Caco-2 (cell line): ENCODE measurements around the gene JDP2. TPM values are rescaled to one million over a fixed set of nuclear protein-coding genes. Genes with fewer than 3 reads are reported as not detected.
A peak's percentile ranks its signal among the peaks of the same experiment; 100 is the strongest.

Experiments
- BruUV-seq: library from RNA; stranded (reverse); fragments of 400-500 nt; replicated peaks from 2 replicates; lab custom pipeline; 2021; lab: Mats Ljungman, UMichigan
- CTCF ChIA-PET: fragments of 300-600 bp; sonication (Branson Sonifier 250); formaldehyde crosslinking; loops from one replicate; lab custom pipeline; 2022; ENCODE audit warnings: antibody characterized with exemption; lab: Charles Lee
- POLR2A ChIA-PET: fragments of 300-600 bp; sonication (Branson Sonifier 250); formaldehyde crosslinking; loops from one replicate; lab custom pipeline; 2022; ENCODE audit warnings: antibody characterized with exemption; lab: Charles Lee
- DNase-seq, 2 experiments: peaks; one replicate each; pipeline versions ENCODE4 v3.0.0 to v3.0.0-alpha.2; 2020 to 2022
- H3K27me3 ChIP-seq: replicated peaks from 2 replicates; pipeline ENCODE4 v1.6.0; 2011; ENCODE audit warnings: low read length; ENCODE audit not compliant: control insufficient read depth, insufficient read depth
- H3K36me3 ChIP-seq: 2 replicates; pipeline ENCODE4 v1.5.1; 2011; ENCODE audit warnings: low read length; ENCODE audit not compliant: control insufficient read depth, insufficient read depth
- H3K4me1 ChIP-seq: fragments of 250-450 bp; sonication (Bioruptor Pico); 2 replicates; pipeline ENCODE4 v1.5.1; 2020; ENCODE audit warnings: mild to moderate bottlenecking
- H3K4me3 ChIP-seq: 2 replicates; pipeline ENCODE4 v1.5.1; 2011; ENCODE audit warnings: low read depth, mild to moderate bottlenecking, control low read depth, low read length
- H3K9me3 ChIP-seq: fragments of 250-450 bp; sonication (Bioruptor Pico); 2 replicates; pipeline ENCODE4 v1.5.1; 2020; ENCODE audit warnings: mild to moderate bottlenecking, moderate library complexity
- H3K27ac Mint-ChIP-seq: one replicate; pipeline ENCODE4 v1.8.0; 2022; ENCODE audit warnings: mixed read lengths; ENCODE audit not compliant: unreplicated experiment
- H3K27me3 Mint-ChIP-seq: one replicate; pipeline ENCODE4 v1.8.0; 2022; ENCODE audit warnings: mixed read lengths; ENCODE audit not compliant: insufficient read depth, unreplicated experiment
- H3K36me3 Mint-ChIP-seq: one replicate; pipeline ENCODE4 v1.8.0; 2022; ENCODE audit warnings: mild to moderate bottlenecking, mixed read lengths; ENCODE audit not compliant: insufficient read depth, unreplicated experiment
- H3K4me1 Mint-ChIP-seq: one replicate; pipeline ENCODE4 v1.8.0; 2022; ENCODE audit warnings: low read depth, mixed read lengths; ENCODE audit not compliant: unreplicated experiment
- H3K4me3 Mint-ChIP-seq: one replicate; pipeline ENCODE4 v1.8.0; 2022; ENCODE audit warnings: mild to moderate bottlenecking, moderate library complexity, mixed read lengths; ENCODE audit not compliant: unreplicated experiment
- H3K9me3 Mint-ChIP-seq: one replicate; pipeline ENCODE4 v1.8.0; 2022; ENCODE audit warnings: mixed read lengths; ENCODE audit not compliant: unreplicated experiment
- CTCF ChIP-seq, 2 experiments: fragments of 200-600 bp in 1 of 2; IDR thresholded peaks; 1 replicate in 1 of 2; 2 replicates in 1 of 2; pipeline versions ENCODE4 v1.5.1 to v1.8.0; 2011 to 2022; ENCODE audit warnings: antibody characterized with exemption in 1 of 2, control low read depth in 1 of 2, inconsistent platforms in 1 of 2, low read depth in 1 of 2, low read length in 1 of 2, mild to moderate bottlenecking in 1 of 2, moderate library complexity in 1 of 2; ENCODE audit not compliant: insufficient read depth in 1 of 2, severe bottlenecking in 1 of 2, unreplicated experiment in 1 of 2
- intact Hi-C: fragments of 100-400 bp; cut with micrococcal nuclease; formaldehyde crosslinking; loops from one replicate; pipeline ENCODE4 v1.10.0; 2022; ENCODE audit not compliant: unreplicated experiment
- total RNA-seq: library from RNA; stranded (reverse); gene quantifications from 2 replicates; pipeline ENCODE4 v1.2.3, GENCODE V29; 2022

JDP2 gene
- total RNA-seq, 1 experiment from 2014 or later: 95.7 TPM

- H3K27ac Mint-ChIP-seq: no peak overlapping the region
- intact Hi-C loops: no loop called here
- no peak for TF ChIP-seq CTCF (IDR thresholded peaks at IDR 0.05; ENCODE audit: insufficient read depth in 1 of 2, low read depth in 1 of 2, low read length in 1 of 2, severe bottlenecking in 1 of 2, unreplicated experiment in 1 of 2)
- no TSS peak for BruUV-seq
- Histone ChIP-seq H3K27me3 (no peaks in the 10 kb centered on the region), H3K36me3 (no peaks in the 10 kb centered on the region), H3K9me3 (no peaks in the 10 kb centered on the region), H3K4me1 (peaks cover 12% of the 10 kb centered on the region), H3K4me3 (no peak overlapping the region)
- POLR2A ChIA-PET: no interaction called here
- no peaks in the 10 kb centered on the region for H3K36me3 Mint-ChIP-seq
- H3K4me1 Mint-ChIP-seq: peaks cover under 1% of the 10 kb centered on the region
- CTCF ChIA-PET: no interaction called here
- H3K4me3 Mint-ChIP-seq: no peak overlapping the region
- H3K9me3 Mint-ChIP-seq: peaks cover 18% of the 10 kb centered on the region
- H3K27me3 Mint-ChIP-seq: no peaks in the 10 kb centered on the region
- no peak for DNase-seq
Measured at GRCh38 chr14:75515629-75515996, 87.8 kb downstream of the JDP2 start.

- DNase-seq: peak; percentile 51 to 54
- ChIA-PET CTCF (interaction anchor here (0.6 to 1.0 kb wide), 2 partner anchors 42 to 52 kb away, joined by 3 to 6 read pairs; no protein-coding TSS in a partner anchor), POLR2A (no interaction called here)
- Mint-ChIP-seq H3K4me3 (no peak overlapping the region), H3K36me3 (no peaks in the 10 kb centered on the region), H3K4me1 (peaks cover 29% of the 10 kb centered on the region), H3K9me3 (no peaks in the 10 kb centered on the region), H3K27me3 (no peaks in the 10 kb centered on the region), H3K27ac (no peak overlapping the region)
- peaks cover 41% of the 10 kb centered on the region for H3K4me1 ChIP-seq
- H3K36me3 ChIP-seq: no peaks in the 10 kb centered on the region
- H3K27me3 ChIP-seq: no peaks in the 10 kb centered on the region
- TF ChIP-seq CTCF (IDR thresholded peaks at IDR 0.05; ENCODE audit: insufficient read depth in 1 of 2, low read depth in 1 of 2, low read length in 1 of 2, severe bottlenecking in 1 of 2, unreplicated experiment in 1 of 2): peak; percentile 23 to 26
- intact Hi-C loops: no loop called here
- no peak overlapping the region for H3K4me3 ChIP-seq
- H3K9me3 ChIP-seq: no peaks in the 10 kb centered on the region
- no TSS peak for BruUV-seq
Measured at GRCh38 chr14:75518625-75519024, 90.8 kb downstream of the JDP2 start.

GRCh38 chr14:75519394-75519793 is 91.6 kb downstream of the JDP2 start:
- no peak overlapping the region for H3K27ac Mint-ChIP-seq
- H3K9me3 Mint-ChIP-seq: no peaks in the 10 kb centered on the region
- ChIA-PET CTCF (interaction anchor here (1.0 kb wide), 1 partner anchor 42 kb away, joined by 6 read pairs; no protein-coding TSS in a partner anchor), POLR2A (no interaction called here)
- no peaks in the 10 kb centered on the region for H3K27me3 Mint-ChIP-seq
- Histone ChIP-seq H3K4me1 (peaks cover 48% of the 10 kb centered on the region), H3K4me3 (no peak overlapping the region), H3K36me3 (no peaks in the 10 kb centered on the region), H3K27me3 (no peaks in the 10 kb centered on the region), H3K9me3 (no peaks in the 10 kb centered on the region)
- TF ChIP-seq CTCF (IDR thresholded peaks at IDR 0.05; ENCODE audit: insufficient read depth in 1 of 2, low read depth in 1 of 2, low read length in 1 of 2, severe bottlenecking in 1 of 2, unreplicated experiment in 1 of 2): no peak
- no peak for DNase-seq
- peaks cover 29% of the 10 kb centered on the region for H3K4me1 Mint-ChIP-seq
- H3K36me3 Mint-ChIP-seq: no peaks in the 10 kb centered on the region
- intact Hi-C loops: no loop called here
- no peak overlapping the region for H3K4me3 Mint-ChIP-seq
- BruUV-seq: no TSS peak
